Lower lobe of right lung (tissue), 2 donors: ENCODE results near the gene CXCL8. TPM values are rescaled to one million over a fixed set of nuclear protein-coding genes. Genes with fewer than 3 reads are reported as not detected.

Source experiments
- ATAC-seq, 2 donors: fragments of 200-7000 bp; cut with Tn5 transposase; one replicate each; pipeline ENCODE4 v1.9.1; 2020 to 2022; ENCODE audit warnings: mild to moderate bottlenecking in 2 of 2, moderate library complexity in 2 of 2
- DNase-seq: peaks from one replicate; pipeline ENCODE4 v3.0.0-alpha.2; 2020
- H3K27ac ChIP-seq: fragments of 200-600 bp; one replicate; pipeline ENCODE4 v1.8.0; 2022
- H3K27me3 ChIP-seq: fragments of 200-600 bp; one replicate; pipeline ENCODE4 v1.8.0; 2022; ENCODE audit warnings: low read depth
- H3K36me3 ChIP-seq: fragments of 200-600 bp; one replicate; pipeline ENCODE4 v1.8.0; 2022; ENCODE audit warnings: mild to moderate bottlenecking
- H3K4me1 ChIP-seq: fragments of 200-600 bp; one replicate; pipeline ENCODE4 v1.8.0; 2022
- H3K4me3 ChIP-seq: fragments of 200-600 bp; one replicate; pipeline ENCODE4 v1.8.0; 2022; ENCODE audit warnings: mild to moderate bottlenecking
- H3K9me3 ChIP-seq: fragments of 200-600 bp; one replicate; pipeline ENCODE4 v1.8.0; 2022
- intact Hi-C: fragments of 100-400 bp; cut with DNase I; formaldehyde crosslinking; loops from one replicate; pipeline ENCODE4 v1.11.0; 2022
- total RNA-seq: library from RNA; stranded (reverse); fragmentation: NEBNext Ultra II Directional; extraction: Animal tissue kit (Norgen Biotek cat#: 25700); gene quantifications from one replicate; pipeline ENCODE4 v1.2.1, GENCODE V29; 2021
- TF ChIP-seq, protein P1 (sequence below): fragments of 200-600 bp; IDR thresholded peaks from one replicate; pipeline ENCODE4 v1.8.0; 2022; ENCODE audit warnings: antibody characterized with exemption, mild to moderate bottlenecking
- donor health status: DM: no; HTN: yes; CAD: no; lungs with severe emphysema.

The CXCL8 gene
- total RNA-seq, 1 donor from 2014 or later = 6.2 TPM

GRCh38 chr4:73729534-73730165 is 10.7 kb upstream of the CXCL8 start:
- peaks cover 48% of the 10 kb centered on the region for H3K4me1 ChIP-seq
- intact Hi-C loops = no loop called here
- no peaks in the 10 kb centered on the region for H3K9me3 ChIP-seq
- no peaks in the 10 kb centered on the region for H3K36me3 ChIP-seq
- H3K27ac ChIP-seq = no peak overlapping the region
- peak; percentile 74 to 81 for ATAC-seq
- DNase-seq = peak; percentile 49
- TF ChIP-seq, protein P1, sequence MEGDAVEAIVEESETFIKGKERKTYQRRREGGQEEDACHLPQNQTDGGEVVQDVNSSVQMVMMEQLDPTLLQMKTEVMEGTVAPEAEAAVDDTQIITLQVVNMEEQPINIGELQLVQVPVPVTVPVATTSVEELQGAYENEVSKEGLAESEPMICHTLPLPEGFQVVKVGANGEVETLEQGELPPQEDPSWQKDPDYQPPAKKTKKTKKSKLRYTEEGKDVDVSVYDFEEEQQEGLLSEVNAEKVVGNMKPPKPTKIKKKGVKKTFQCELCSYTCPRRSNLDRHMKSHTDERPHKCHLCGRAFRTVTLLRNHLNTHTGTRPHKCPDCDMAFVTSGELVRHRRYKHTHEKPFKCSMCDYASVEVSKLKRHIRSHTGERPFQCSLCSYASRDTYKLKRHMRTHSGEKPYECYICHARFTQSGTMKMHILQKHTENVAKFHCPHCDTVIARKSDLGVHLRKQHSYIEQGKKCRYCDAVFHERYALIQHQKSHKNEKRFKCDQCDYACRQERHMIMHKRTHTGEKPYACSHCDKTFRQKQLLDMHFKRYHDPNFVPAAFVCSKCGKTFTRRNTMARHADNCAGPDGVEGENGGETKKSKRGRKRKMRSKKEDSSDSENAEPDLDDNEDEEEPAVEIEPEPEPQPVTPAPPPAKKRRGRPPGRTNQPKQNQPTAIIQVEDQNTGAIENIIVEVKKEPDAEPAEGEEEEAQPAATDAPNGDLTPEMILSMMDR = peak; percentile 85
- no peak overlapping the region for H3K4me3 ChIP-seq
- no peaks in the 10 kb centered on the region for H3K27me3 ChIP-seq

DNA sequence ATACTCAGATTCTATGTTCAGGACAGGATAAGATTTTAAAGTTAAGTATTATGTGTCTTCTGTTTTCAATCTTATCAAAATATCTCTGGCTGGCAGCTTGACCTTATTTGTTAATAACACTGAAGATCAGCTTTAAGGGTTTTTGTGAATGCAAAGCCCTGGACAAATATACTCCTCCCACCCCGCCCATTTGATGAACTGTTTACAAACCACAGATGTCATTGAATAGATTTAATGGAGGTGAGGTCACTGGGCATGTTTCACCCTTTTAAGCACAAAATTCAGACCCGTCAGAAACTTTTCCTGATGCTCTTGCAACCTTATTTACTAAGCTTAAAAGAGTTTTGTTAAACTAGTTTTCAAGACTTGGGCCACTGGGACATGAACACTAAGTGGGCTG is 10.1 kb upstream of the CXCL8 start:
- TF ChIP-seq, protein P1 = no peak
- ATAC-seq (no peak), DNase-seq (no peak)
- no peaks in the 10 kb centered on the region for H3K36me3 ChIP-seq
- no peaks in the 10 kb centered on the region for H3K27me3 ChIP-seq
- no peak overlapping the region for H3K27ac ChIP-seq
- intact Hi-C loops = no loop called here
- H3K4me1 ChIP-seq = peaks cover 54% of the 10 kb centered on the region
- no peaks in the 10 kb centered on the region for H3K9me3 ChIP-seq
- no peak overlapping the region for H3K4me3 ChIP-seq

GRCh38 chr4:73730867-73731266 is 9.5 kb upstream of the CXCL8 start:
- no peaks in the 10 kb centered on the region for H3K27me3 ChIP-seq
- intact Hi-C loops = no loop called here
- DNase-seq = no peak

DNA sequence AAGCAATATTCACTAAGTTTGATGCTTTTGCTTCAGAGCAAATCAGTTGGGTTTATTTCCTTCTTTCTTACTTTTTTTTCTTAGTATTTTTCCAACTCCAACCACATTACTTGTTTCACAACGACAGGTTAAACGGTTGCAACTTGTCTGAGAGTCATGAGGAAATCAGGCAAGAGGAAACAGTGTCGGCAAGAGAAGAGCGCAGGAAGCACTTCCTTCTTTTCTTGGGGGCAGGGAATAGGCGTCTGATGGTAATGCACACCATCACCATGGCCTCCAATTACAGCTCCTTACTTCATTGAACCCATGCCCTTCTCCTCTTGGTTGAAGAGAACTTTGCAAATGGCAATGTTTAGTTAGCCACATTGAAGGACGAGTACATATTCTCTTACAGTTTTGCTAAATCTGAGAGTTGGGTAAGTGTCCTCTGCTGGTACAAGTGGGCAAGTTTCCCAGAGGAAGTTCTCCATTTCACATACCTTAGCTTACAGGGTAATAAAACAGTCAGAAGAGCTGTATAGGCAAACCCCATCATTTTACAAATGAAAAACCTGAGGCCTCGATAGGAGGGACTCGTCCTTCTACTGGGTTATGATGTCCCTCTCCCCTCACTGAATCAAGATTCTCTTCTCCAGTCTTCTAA is 8.3 kb upstream of the CXCL8 start:
- Histone ChIP-seq H3K27ac (peak overlapping the region; percentile 26), H3K4me1 (peaks cover 59% of the 10 kb centered on the region), H3K9me3 (no peaks in the 10 kb centered on the region), H3K27me3 (no peaks in the 10 kb centered on the region), H3K4me3 (no peak overlapping the region), H3K36me3 (no peaks in the 10 kb centered on the region)
- DNase-seq (no peak), ATAC-seq (peak; percentile 70 to 73)
- intact Hi-C loops = no loop called here
- TF ChIP-seq, protein P1 = no peak

More at GRCh38 chr4:73730867-73731266, 9.5 kb upstream of the CXCL8 start:
- no peaks in the 10 kb centered on the region for H3K36me3 ChIP-seq
- no peak overlapping the region for H3K27ac ChIP-seq
- ATAC-seq = no peak
- TF ChIP-seq, protein P1 = no peak
- peaks cover 59% of the 10 kb centered on the region for H3K4me1 ChIP-seq
- no peaks in the 10 kb centered on the region for H3K9me3 ChIP-seq
- H3K4me3 ChIP-seq = no peak overlapping the region

- H3K27ac ChIP-seq = peak overlapping the region; percentile 26
- no peaks in the 10 kb centered on the region for H3K9me3 ChIP-seq
- H3K4me3 ChIP-seq = no peak overlapping the region
- peaks cover 55% of the 10 kb centered on the region for H3K4me1 ChIP-seq
- intact Hi-C loops = no loop called here
- TF ChIP-seq, protein P1 = no peak
- no peaks in the 10 kb centered on the region for H3K27me3 ChIP-seq
- DNase-seq (no peak), ATAC-seq (no peak)
- H3K36me3 ChIP-seq = no peaks in the 10 kb centered on the region
Observed at GRCh38 chr4:73732759-73733431, 7.5 kb upstream of the CXCL8 start.
